Memory B cell (primary cell): ENCODE data around the gene MARK1.

Experiments
- ATAC-seq: fragments of 150-1000 bp; cut with Tn5 transposase; 2 replicates; pipeline ENCODE4 v1.10.0; 2021; ENCODE audit warnings: low read depth, mild to moderate bottlenecking, moderate library complexity
- DNase-seq, 2 donors: peaks; one replicate each; pipeline ENCODE4 v3.0.0; 2022; ENCODE audit warnings: low spot score in 2 of 2
- H3K27ac Mint-ChIP-seq: one replicate; pipeline ENCODE4 v1.8.0; 2022; ENCODE audit warnings: mild to moderate bottlenecking, moderate library complexity, mixed read lengths
- H3K27me3 Mint-ChIP-seq: one replicate; pipeline ENCODE4 v1.8.0; 2022; ENCODE audit warnings: mixed read lengths
- H3K36me3 Mint-ChIP-seq: one replicate; pipeline ENCODE4 v1.8.0; 2022; ENCODE audit warnings: mild to moderate bottlenecking, mixed read lengths
- H3K4me1 Mint-ChIP-seq: one replicate; pipeline ENCODE4 v1.8.0; 2022; ENCODE audit warnings: mixed read lengths
- H3K4me3 Mint-ChIP-seq: one replicate; pipeline ENCODE4 v1.8.0; 2022; ENCODE audit warnings: mild to moderate bottlenecking, moderate library complexity, mixed read lengths
- H3K9me3 Mint-ChIP-seq: one replicate; pipeline ENCODE4 v1.8.0; 2022; ENCODE audit warnings: mixed read lengths

MARK1 gene

GRCh38 chr1:220513834-220514233, 14.1 kb upstream of the MARK1 start:
- no peaks in the 10 kb centered on the region for H3K4me1 Mint-ChIP-seq

DNA sequence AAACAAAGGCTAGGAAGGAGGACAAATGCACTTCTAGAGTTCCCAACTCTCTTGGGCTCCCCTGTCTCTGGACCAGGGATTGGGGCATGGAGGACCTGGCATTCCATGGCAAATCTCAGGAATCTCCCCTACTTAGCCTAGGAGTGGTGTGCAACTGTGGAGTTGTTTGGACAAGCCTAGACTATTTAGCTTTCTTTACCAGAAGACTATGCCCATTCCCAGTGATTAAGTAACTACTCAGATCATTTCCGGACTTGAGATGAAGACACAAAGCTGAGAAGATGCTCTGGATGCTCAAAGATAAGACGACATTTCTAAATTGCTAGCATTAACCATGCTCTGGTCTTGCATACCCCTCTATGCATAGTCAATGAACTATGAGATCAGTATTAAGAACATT, 13.7 kb upstream of the MARK1 start:
- Mint-ChIP-seq H3K4me3 (no peak overlapping the region), H3K27ac (no peak overlapping the region), H3K4me1 (no peaks in the 10 kb centered on the region), H3K36me3 (no peaks in the 10 kb centered on the region), H3K27me3 (peaks cover 2% of the 10 kb centered on the region), H3K9me3 (no peaks in the 10 kb centered on the region)
- DNase-seq (no peak), ATAC-seq (no peak)

More at GRCh38 chr1:220513834-220514233, 14.1 kb upstream of the MARK1 start:
- Mint-ChIP-seq H3K9me3 (no peaks in the 10 kb centered on the region), H3K27ac (no peak overlapping the region), H3K4me3 (no peak overlapping the region), H3K36me3 (no peaks in the 10 kb centered on the region), H3K27me3 (peaks cover 2% of the 10 kb centered on the region)
- DNase-seq = no peak
- no peak for ATAC-seq

DNA sequence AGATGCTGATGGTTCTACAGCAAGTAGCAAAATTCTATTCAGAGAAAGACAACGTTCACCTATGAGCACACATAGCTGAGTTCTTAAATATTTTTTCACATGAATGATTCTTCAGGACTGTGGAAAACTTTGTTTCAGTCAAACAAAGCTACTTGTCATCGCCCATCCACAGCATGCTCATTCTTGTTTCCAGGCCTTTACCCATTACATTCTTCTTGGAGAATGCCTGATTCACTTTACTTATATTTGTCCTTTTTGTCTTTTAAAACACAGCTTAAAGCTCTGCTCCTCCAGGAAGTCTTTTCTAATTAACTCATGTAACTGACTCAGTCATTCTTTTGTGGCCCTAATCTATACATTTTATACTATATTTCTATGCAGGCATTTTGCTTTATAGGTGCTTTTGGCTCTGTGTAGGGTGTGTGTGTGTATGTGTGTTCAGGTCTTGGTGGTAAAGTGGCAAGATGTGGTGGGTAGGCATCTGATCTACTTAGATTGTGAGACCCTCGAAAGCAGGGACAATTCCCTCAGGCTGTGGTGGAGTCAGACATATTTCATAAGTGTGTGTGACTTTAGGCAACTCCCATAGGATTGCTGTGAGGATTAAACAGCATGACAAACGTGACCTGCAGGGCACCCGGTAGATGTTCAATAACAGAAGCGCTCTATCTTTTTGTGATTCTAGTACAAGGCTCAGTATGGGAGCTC, 11.8 kb upstream of the MARK1 start:
- no peak for ATAC-seq

DNA sequence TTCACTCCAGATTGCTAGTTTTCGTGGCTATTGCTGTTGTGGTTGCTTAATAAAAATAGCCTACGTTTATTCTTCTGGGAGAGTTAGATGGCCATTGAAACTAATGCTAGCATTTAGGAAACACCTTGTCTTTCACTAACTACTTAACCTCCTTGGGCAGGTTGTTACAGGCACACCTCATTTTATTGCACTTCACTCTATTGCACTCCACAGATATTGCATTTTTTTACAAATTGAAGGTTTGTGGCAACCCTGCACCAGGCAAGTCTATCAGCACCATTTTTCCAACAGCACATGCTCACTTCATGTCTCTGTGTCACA, 11.3 kb upstream of the MARK1 start:
- Mint-ChIP-seq H3K27me3 (peaks cover 3% of the 10 kb centered on the region), H3K9me3 (no peaks in the 10 kb centered on the region), H3K36me3 (no peaks in the 10 kb centered on the region), H3K4me1 (no peaks in the 10 kb centered on the region), H3K4me3 (no peak overlapping the region), H3K27ac (no peak overlapping the region)
- ATAC-seq = no peak
- DNase-seq = no peak

More for the DNA sequence above, 11.8 kb upstream of the MARK1 start:
- no peaks in the 10 kb centered on the region for H3K4me1 Mint-ChIP-seq
- no peak overlapping the region for H3K27ac Mint-ChIP-seq
- no peak overlapping the region for H3K4me3 Mint-ChIP-seq
- H3K27me3 Mint-ChIP-seq = peaks cover 3% of the 10 kb centered on the region
- no peaks in the 10 kb centered on the region for H3K9me3 Mint-ChIP-seq
- no peak for DNase-seq
- H3K36me3 Mint-ChIP-seq = no peaks in the 10 kb centered on the region

DNA sequence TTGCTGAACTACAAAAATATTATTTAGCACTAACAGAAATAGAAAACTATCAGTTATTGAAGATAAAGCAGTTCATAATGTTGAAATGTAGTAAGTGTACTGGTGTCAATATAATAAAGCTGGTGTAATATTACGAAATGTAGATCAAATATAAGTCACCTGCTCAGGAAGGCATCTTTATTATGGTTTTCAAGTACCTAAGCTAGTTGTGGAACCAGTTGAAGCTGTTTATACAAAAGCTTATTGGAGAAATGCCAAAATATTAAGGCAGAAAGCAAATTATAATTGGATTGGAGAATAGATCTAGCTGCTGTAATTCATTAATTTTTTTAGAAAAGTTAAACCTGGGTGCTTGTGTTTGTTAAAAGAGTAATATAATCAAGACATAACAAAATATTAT, 6.2 kb upstream of the MARK1 start:
- Mint-ChIP-seq H3K36me3 (no peaks in the 10 kb centered on the region), H3K4me3 (no peak overlapping the region), H3K27ac (no peak overlapping the region), H3K27me3 (peaks cover 8% of the 10 kb centered on the region), H3K4me1 (no peaks in the 10 kb centered on the region), H3K9me3 (no peaks in the 10 kb centered on the region)
- ATAC-seq = no peak
- no peak for DNase-seq

- Mint-ChIP-seq H3K4me1 (peaks cover 14% of the 10 kb centered on the region), H3K9me3 (no peaks in the 10 kb centered on the region), H3K27ac (no peak overlapping the region), H3K36me3 (no peaks in the 10 kb centered on the region), H3K27me3 (peaks cover 17% of the 10 kb centered on the region), H3K4me3 (no peak overlapping the region)
- no peak for DNase-seq
- ATAC-seq = no peak
Observed at GRCh38 chr1:220526294-220526693, 1.6 kb upstream of the MARK1 start.

DNA sequence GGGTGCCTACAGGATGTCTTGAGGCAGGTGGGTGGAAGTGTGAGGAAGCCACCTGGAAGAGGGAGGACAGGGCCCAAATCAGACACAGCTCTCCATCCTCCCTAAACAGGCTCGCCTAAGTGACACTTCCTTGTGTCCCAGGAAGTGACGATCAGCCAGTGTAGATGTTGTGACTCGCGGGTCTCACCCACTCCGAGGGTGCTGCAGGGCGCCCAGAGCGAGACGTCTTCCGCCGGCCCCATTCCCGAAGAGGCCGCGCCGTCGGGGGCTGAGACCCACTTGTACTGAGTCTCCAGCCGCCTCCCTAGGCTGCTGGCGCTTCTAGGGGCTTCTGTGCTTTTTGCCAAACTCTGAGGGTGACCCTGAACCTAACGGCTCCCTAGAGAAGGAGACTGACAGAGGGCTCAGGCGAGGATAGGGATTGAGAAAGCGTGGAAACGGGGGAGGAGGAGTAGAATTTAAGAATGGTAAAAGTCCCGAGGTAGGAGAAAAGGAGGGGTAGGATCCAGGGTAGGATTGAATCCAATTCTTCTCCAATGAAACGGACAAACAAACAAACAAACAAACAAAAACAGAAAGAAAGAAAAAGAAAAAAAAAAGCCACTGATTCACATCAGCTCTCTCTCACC, 543 bp upstream of the MARK1 start:
- H3K27me3 Mint-ChIP-seq = peaks cover 17% of the 10 kb centered on the region

GRCh38 chr1:220528679-220529501, 954 bp downstream of the MARK1 start:
- Mint-ChIP-seq H3K27me3 (peaks cover 14% of the 10 kb centered on the region), H3K9me3 (peaks cover 5% of the 10 kb centered on the region), H3K4me3 (peak overlapping the region; percentile 87), H3K36me3 (no peaks in the 10 kb centered on the region), H3K27ac (peak overlapping the region; percentile 74), H3K4me1 (peaks cover 14% of the 10 kb centered on the region)
- DNase-seq (peak in 1 of 2 donors; percentile 9), ATAC-seq (peak; percentile 18)

More for the DNA sequence above, 543 bp upstream of the MARK1 start:
- peak; percentile 18 for ATAC-seq
- Mint-ChIP-seq H3K9me3 (no peaks in the 10 kb centered on the region), H3K36me3 (no peaks in the 10 kb centered on the region), H3K27ac (peak overlapping the region; percentile 73), H3K4me3 (peak overlapping the region; percentile 93), H3K4me1 (peaks cover 14% of the 10 kb centered on the region)
- peak in 1 of 2 donors; percentile 16 for DNase-seq

GRCh38 chr1:220529521-220530020, 1.6 kb downstream of the MARK1 start:
- H3K9me3 Mint-ChIP-seq = peaks cover 9% of the 10 kb centered on the region
- no peak for DNase-seq

DNA sequence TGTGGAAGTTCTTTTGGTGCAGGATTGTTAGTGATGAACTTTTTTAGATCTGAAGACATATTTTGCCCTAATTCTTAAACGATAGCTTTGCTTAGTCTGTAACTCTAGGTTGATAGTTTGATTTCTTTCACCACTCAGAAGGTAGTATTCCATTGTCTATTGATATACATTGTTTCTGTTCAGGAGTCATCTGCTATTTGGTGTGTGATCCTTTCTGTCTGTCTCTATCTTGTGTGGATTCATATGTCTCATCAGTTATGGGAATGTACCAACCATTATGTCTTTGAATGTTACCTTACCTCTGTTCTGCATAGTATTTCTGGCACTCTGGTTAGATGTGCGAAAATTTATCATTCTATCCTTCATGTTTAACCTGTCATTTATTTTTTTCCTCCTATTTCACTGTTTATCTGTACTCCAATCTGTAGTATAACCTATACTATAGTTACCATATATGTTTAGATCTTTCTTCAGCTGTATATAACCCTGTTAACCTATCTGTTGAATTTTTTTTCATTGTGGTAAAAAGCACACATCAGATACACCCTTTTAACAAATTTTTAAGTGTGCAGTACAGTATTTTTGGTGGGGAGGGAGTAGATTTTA, 5.7 kb downstream of the MARK1 start:
- ATAC-seq = no peak
- H3K27ac Mint-ChIP-seq = no peak overlapping the region
- DNase-seq = no peak
- peaks cover 10% of the 10 kb centered on the region for H3K9me3 Mint-ChIP-seq
- H3K4me3 Mint-ChIP-seq = no peak overlapping the region
- peaks cover 9% of the 10 kb centered on the region for H3K27me3 Mint-ChIP-seq
- H3K36me3 Mint-ChIP-seq = peaks cover 3% of the 10 kb centered on the region
- H3K4me1 Mint-ChIP-seq = peaks cover 5% of the 10 kb centered on the region

More at GRCh38 chr1:220529521-220530020, 1.6 kb downstream of the MARK1 start:
- peak overlapping the region; percentile 87 for H3K4me3 Mint-ChIP-seq
- H3K27me3 Mint-ChIP-seq = peaks cover 14% of the 10 kb centered on the region
- peak overlapping the region; percentile 74 for H3K27ac Mint-ChIP-seq
- H3K4me1 Mint-ChIP-seq = peaks cover 14% of the 10 kb centered on the region
- ATAC-seq = no peak
- peaks cover 1% of the 10 kb centered on the region for H3K36me3 Mint-ChIP-seq

- no peak for ATAC-seq
- no peaks in the 10 kb centered on the region for H3K36me3 Mint-ChIP-seq
- H3K27ac Mint-ChIP-seq = no peak overlapping the region
- peaks cover 5% of the 10 kb centered on the region for H3K4me1 Mint-ChIP-seq
- no peak for DNase-seq
- H3K9me3 Mint-ChIP-seq = peaks cover 1% of the 10 kb centered on the region
- no peak overlapping the region for H3K4me3 Mint-ChIP-seq
- peaks cover 8% of the 10 kb centered on the region for H3K27me3 Mint-ChIP-seq
Observed at GRCh38 chr1:220544901-220545303, 17.0 kb downstream of the MARK1 start.

GRCh38 chr1:220550811-220551399, 23.0 kb downstream of the MARK1 start:
- Mint-ChIP-seq H3K36me3 (no peaks in the 10 kb centered on the region), H3K4me1 (peaks cover 2% of the 10 kb centered on the region), H3K27me3 (peaks cover 5% of the 10 kb centered on the region), H3K27ac (no peak overlapping the region), H3K9me3 (no peaks in the 10 kb centered on the region), H3K4me3 (no peak overlapping the region)
- DNase-seq (no peak), ATAC-seq (no peak)

DNA sequence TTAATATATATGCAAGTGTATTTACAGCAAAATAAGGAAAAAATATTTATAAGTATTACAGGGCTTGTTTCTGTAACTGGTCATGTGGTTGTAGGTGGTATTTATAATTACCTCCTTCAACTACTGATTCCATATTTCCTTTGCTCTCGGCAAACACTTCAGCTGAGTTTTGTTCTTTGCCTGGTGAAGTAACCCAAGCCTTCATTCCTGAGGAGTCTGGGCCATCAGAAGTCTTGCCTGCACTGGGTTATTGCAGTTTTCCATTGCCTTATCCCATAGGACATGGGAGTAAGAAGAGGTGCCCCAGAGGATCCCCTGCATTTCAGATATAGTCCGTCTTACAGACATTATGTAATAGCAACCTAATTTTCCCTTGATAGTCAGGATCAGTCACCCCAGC, 23.8 kb downstream of the MARK1 start:
- no peak for ATAC-seq
- H3K9me3 Mint-ChIP-seq = no peaks in the 10 kb centered on the region

More for the DNA sequence above, 23.8 kb downstream of the MARK1 start:
- no peaks in the 10 kb centered on the region for H3K36me3 Mint-ChIP-seq
- peaks cover 5% of the 10 kb centered on the region for H3K27me3 Mint-ChIP-seq
- H3K4me1 Mint-ChIP-seq = no peaks in the 10 kb centered on the region
- no peak for DNase-seq
- H3K4me3 Mint-ChIP-seq = no peak overlapping the region
- no peak overlapping the region for H3K27ac Mint-ChIP-seq
